NCI-H82 (cell line): Measurements from ENCODE around the gene EXOG.

Experiments used
- DNase-seq: peaks from one replicate; lab custom pipeline; 2025; lab: John Stamatoyannopoulos, UW

The EXOG gene

DNA sequence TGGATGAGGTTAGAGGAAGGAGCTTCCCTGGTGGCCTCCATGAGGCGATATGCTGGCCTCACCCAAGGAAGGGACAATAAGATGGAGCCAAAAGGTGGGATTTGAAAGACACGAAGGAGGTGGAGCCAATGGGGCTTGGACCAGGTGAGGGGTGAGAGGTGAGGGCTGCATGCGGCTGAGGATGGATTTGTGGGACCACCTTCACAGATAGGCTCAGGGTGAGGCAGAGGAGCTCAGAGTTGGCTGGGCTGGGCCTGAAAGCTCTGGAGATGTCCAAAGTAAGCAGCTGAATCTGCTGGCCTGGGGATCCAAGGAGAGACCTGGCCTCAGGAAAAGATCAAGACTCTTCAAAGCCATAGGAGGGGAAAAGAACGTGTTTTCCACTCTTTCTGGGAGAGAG is 49.8 kb downstream of the EXOG start:
- no peak for DNase-seq

DNA sequence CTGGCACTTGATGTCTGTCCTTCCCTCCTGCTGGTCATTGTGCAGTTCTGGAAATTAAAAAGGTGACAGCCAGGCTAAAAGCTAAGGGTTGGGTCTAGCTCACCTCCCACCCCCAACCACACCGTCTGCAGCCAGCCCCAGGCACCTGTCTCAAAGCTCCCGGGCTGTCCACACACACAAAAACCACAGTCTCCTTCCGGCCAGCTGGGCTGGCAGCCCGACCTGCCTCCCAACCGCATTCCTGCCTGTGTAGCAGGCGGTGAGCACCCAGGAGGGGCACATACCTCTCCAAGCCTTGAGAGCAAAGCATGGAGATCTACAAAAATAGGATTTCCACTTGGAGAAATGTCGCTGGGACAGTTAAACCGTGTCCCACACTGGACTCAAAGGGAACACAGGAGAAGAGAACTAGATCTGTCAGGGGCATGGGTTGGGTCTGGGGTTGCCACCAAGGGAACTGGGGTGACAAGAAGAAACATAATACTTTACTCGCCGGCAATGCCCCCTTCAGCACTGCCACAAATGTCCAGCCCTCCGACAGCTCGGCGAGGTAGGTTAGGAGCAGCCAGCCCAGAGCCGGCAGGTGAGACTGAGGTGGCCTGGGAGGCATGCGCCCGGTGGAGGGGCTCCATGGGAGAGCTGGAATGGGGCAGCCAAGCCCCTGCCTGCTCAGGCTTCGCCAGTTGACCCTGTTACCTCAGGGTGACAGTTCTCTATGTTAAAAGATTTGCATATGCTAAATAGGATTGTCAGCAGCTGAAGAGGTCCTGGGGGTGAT is 52.2 kb downstream of the EXOG start:
- DNase-seq = no peak

- DNase-seq = no peak
These were observed 52.9 kb downstream of the EXOG start for GRCh38 chr3:38549082-38549481.

- no peak for DNase-seq
These were observed 53.3 kb downstream of the EXOG start for GRCh38 chr3:38549486-38549885.

- DNase-seq = no peak
These were observed 54.1 kb downstream of the EXOG start for GRCh38 chr3:38549957-38550840.

DNA sequence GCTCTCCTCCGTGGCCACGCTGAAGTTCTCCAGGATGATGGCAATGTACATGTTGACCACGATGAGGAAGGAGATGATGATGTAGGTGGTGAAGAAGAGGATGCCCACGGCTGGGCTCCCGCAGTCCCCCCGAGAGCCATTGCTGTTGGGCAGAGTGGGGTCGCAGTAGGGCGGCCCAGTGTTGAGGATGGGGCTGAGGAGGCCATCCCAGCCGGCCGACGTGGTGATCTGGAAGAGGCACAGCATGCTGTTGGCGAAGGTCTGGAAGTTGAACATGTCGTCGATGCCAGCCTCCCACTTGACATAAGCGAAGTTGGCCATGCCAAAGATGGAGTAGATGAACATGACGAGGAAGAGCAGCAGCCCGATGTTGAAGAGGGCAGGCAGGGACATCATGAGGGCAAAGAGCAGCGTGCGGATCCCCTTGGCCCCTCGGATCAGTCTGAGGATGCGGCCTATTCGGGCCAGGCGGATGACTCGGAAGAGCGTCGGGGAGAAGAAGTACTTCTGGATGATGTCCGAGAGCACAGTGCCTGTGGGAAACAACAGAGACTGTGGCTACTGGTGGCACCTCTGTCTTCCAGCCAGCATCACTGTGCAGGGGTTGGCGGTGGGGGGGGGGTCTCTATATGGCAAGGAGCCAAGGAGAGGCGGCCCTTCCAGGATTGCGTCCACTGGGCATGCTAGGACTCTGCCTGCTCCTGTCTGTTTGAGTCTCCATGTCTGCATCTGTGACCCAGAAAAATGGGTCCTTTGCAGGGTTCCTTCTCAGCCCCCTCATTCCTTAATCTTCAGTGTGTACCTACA is 55.1 kb downstream of the EXOG start:
- DNase-seq = no peak

DNA sequence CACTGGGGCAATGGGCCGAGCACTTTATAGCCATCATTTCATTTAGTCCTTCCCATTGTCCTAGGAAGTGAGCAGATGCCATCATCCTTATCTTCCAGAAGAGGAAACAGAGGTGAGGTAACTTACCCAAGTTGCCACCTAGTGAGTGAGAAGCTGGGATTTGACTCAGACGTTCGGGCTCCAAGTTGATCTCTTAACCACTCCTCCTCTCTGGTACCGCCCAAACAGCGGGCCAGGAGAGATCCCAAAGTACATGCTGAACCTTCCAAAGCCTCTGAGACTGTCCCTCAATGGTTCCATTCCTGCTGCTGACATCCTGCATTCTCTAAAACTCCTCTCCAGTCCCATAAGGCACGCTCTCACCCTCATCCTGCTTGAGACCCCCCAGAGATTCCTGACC is 56.2 kb downstream of the EXOG start:
- no peak for DNase-seq

GRCh38 chr3:38553071-38553470 is 56.9 kb downstream of the EXOG start:
- no peak for DNase-seq

DNA sequence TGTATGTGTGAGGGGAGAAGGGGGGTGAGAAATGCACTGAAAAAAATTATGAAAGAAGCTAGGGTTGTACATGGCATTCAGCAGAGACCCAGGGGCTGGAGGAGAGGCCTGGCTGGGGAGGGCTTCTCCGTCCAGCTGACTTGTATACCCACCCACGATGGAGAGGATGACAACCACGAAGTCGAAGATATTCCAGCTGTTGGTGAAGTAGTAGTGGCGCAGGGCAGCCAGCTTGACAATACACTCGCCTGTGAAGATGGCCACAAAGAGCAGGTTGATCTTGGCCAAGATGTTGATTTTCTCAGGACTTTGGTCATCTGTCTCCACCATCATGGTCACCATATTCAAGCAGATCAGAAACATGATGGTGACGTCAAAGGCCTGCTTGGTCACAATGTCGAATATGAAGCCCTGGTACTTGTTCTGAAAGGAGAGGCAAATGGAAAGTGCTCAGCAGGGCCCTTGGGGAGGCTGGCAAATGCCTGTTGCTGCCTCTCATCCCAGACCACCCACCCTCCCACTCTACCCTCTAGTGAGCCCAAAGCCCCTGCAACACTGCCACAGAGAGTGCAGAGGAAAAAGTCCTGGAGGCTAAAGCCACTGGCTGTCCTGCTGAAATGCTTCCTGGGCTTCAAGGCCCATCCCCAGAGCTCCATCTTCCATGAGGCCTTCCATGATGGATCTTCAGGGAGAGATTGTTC is 58.1 kb downstream of the EXOG start:
- DNase-seq = no peak

- no peak for DNase-seq
These were observed 59.2 kb downstream of the EXOG start for GRCh38 chr3:38555149-38555840.

DNA sequence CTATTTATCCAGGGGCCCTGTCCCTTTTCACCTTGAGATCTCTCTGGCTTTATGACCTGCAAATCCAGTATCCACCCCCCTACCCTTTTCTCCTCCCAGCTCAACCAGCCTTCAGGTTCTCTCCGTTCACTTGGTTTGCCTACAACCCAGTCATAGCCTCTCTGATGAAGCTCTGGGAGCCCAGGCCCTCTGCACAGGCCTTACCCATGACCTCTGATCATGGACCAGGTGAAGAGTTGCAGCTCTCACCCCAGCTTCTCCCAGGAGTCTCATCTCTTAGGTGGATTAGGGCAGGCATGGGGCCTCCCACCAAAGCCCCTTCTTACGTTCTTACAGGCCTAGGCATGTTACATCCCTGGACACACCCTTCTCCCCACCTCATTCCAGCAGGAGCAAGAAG is 59.8 kb downstream of the EXOG start:
- no peak for DNase-seq

DNA sequence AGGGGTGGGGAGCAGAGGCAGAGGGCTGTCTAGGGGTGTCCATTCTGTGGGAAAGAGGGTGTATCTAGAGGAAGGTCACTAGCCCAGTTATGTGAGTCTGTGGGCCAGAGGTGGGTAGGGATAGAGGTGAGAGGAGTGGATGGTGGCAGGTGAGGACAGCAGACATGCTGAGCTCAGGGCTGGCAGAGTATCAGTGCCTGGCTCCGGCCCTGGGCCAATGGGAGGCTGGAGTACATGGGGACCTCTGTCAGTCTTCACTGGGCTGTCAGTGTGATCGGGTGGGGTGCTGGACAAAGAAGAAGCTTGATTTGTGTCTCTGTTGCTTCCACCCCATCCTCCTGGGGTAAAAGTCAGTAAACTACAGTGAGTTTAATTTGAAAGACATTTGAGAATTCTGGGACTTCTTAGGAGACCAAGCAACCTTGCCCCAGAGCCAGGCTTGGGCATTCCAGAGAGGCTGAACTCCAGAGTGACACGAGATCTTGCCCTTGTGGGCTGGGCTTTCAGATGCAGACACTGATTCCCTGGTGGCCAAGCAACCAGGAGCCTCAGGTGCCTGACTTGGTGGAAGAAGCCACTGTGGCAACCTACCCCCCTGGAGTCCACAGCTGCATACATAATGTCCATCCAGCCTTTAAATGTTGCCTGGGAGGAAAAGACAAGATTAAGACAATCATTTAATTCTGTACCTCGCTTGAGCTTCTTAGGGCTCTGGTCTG is 60.7 kb downstream of the EXOG start:
- DNase-seq = no peak

DNA sequence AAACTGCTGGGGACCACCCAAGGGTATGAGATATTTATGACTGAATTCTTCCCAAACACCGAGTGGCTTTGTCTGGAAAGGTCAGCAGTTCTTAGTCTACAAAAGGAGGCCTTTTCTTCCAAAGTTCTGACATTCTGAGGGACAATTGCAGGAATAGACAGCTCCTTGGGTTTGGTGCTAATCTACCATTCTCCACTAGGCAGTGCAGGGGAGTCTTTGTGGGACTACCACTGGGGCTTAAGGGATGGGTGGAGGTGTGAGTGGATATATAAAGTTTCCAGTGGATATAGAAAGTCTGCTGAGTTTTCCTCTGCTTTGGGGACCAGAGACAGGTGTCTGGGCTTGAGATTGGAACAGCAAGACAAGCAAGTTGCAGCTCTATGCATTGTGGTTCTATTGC is 62.7 kb downstream of the EXOG start:
- no peak for DNase-seq

DNA sequence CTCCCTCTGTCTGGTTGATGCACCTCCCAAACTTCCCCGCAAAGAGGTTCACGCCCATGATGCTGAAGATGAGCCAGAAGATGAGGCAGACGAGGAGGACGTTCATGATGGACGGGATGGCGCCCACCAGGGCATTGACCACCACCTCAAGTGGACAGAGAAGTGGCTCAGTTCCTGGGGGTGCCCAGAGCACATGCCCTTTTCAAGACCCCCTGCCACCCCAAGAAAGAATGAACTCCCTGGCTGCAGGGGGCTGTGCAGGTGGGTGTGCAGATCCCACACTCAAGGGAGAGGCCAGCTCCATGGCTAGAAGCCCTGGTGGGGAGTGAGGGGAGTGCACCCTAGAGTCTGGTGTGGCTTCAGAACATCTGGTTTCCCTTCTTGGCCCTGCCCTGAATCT is 64.1 kb downstream of the EXOG start:
- no peak for DNase-seq

DNA sequence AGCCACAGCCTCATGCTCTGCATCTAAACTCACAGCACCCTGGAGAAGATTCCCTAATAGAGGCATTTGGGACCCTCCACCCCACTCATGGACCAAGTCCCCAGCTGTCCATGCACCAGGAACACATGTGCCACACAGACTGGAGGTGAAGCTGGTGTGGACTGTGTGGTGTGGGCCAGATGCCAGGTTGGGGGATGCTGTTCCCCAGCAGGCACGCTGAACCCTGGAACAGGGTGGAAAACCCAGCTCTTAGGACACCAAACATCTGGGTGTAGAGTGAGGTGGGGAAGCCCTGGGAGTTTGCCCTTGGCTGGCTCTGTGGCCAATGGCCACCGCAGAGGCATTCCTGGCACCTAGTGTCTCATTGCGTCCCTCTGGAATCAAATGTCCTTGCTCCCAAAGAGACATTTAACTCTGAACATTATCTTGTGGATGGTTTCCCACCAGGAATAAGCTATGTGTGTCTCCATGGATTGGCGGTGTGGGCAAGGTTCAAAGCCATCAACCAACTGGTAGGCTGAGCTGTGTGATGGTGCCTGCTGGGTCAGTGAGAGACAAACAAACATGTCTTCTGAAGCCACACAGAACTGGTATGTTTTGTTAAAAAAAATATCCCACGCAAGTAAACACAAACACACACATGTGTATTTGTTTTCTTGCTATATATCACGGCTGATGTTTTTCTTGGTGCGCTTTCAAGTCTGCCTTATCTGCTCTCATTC is 65.0 kb downstream of the EXOG start:
- no peak for DNase-seq

DNA sequence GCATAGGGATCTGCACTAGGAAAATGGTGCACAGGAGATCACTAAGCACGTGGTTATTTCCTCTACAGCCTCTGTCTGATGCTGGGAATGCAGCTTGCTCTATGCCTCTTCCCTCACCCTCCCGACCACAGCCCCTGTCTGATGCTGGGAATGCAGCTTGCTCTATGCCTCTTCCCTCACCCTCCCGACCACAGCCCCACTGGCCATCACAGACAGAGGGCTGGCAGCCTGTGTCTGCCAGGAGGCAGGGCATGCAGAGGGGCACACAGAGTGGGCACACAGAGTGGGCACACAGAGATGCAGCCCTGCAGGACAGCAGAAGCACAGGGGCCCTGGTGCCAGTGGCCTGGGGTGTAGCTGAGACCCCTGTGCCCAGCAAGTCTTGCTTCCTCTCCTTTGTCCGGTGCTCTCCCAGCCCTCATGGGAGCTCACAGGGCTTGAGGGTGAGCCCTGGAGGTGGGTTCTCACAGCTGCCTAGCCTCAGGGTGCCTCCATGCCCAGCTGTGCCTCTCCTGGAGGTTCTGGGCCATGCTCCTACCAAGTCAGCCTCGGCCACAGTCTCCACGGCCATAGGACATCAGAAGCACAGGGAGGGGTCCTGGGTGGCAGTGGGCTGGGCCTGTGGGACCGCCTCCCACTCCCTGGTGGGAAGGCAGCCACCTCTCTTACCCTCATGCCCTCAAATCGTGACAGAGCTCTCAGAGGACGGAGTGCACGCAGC is 65.8 kb downstream of the EXOG start:
- DNase-seq = no peak

DNA sequence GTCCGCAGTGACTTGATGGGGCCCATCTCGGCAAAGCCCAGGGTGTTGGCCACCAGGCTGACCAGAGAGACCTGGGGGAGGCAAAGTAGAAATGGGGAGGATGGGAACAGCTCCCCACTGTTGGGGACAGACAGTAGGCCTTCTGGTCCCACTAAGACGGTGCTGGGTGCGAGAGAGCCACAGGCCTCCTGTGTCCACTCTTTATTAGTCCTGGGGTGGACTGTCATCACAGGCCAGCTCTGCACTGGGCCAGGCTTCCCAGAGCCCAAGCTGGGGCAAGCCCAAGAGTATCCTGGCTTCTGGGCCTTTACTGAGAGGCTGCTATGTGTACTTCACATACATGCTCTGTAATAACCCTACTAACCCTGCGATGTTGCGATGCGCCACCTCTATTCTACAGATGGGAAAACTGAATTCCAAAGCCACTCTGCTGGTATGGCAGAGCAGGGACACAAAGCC is 66.4 kb downstream of the EXOG start:
- DNase-seq = no peak

GRCh38 chr3:38563070-38563885 is 67.1 kb downstream of the EXOG start:
- DNase-seq = no peak
